ENCODE data around the gene ITPR2.

DNA sequence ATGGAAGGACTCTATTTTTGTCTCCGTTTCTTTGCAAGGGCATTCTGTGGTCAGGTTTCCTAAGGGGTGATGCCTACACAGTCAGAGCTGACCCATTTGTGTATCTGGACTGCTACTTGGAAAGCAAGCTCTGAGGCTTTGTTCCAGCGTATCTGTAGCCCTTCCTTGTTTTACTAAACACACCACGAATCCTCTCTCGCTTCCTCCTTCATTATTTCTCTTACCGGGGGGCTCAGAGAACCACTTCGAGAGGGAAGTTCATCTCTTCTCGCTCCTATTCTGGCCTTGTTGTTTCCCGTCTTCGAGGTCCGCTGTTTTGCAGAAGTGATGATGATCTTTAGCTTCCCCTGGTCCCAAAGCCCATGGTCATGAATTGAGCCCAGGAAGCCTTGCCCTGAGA lies 472.9 kb downstream of the ITPR2 start:
- TF ChIP-seq EZH2phosphoT487 (IDR thresholded peaks at IDR 0.05; ENCODE audit: insufficient read depth, low read depth) (no peak), EZH2 (IDR thresholded peaks at IDR 0.05; ENCODE audit: insufficient read depth, poor library complexity, severe bottlenecking) (no peak)
